ENCODE data around the gene ZNF808.
"Not testable (repeated sequence)": the region's sequence is repeated elsewhere in the genome, so short reads cannot be mapped to it uniquely, and the experiment has no call there.

ZNF808 gene

GRCh38 chr19:52535771-52536447 lies 8.4 kb downstream of the ZNF808 start:
- peak; percentile 82 to 91 for DNase-seq (ENCODE audit: low read depth in 2 of 2)

GRCh38 chr19:52536448-52536800 lies 9.0 kb downstream of the ZNF808 start:
- peak in 1 of 2 experiments; percentile 20 for DNase-seq (ENCODE audit: low read depth in 2 of 2)

GRCh38 chr19:52538815-52539214 lies 11.3 kb downstream of the ZNF808 start:
- not testable (repeated sequence) for DNase-seq (ENCODE audit: low read depth in 2 of 2)

GRCh38 chr19:52541176-52541575 lies 13.7 kb downstream of the ZNF808 start:
- not testable (repeated sequence) for DNase-seq (ENCODE audit: low read depth in 2 of 2)

GRCh38 chr19:52541608-52542007 lies 14.1 kb downstream of the ZNF808 start:
- DNase-seq (ENCODE audit: low read depth in 2 of 2) = no peak

- not testable (repeated sequence) for DNase-seq (ENCODE audit: low read depth in 2 of 2)
These were observed 15.1 kb downstream of the ZNF808 start for GRCh38 chr19:52542541-52542940.

GRCh38 chr19:52542984-52543664 lies 15.7 kb downstream of the ZNF808 start:
- no peak for DNase-seq (ENCODE audit: low read depth in 2 of 2)

GRCh38 chr19:52554216-52554971 lies 26.9 kb downstream of the ZNF808 start:
- DNase-seq (ENCODE audit: low read depth in 2 of 2) = no peak

- no peak for DNase-seq (ENCODE audit: low read depth in 2 of 2)
These were observed 29.9 kb downstream of the ZNF808 start for GRCh38 chr19:52557231-52557995.

GRCh38 chr19:52558732-52559445 lies 31.4 kb downstream of the ZNF808 start:
- DNase-seq (ENCODE audit: low read depth in 2 of 2) = not testable (repeated sequence)

GRCh38 chr19:52561611-52562010 lies 34.1 kb downstream of the ZNF808 start:
- not testable (repeated sequence) for DNase-seq (ENCODE audit: low read depth in 2 of 2)

GRCh38 chr19:52566121-52566520 lies 38.7 kb downstream of the ZNF808 start:
- DNase-seq (ENCODE audit: low read depth in 2 of 2) = no peak

- DNase-seq (ENCODE audit: low read depth in 2 of 2) = no peak
These were observed 39.1 kb downstream of the ZNF808 start for GRCh38 chr19:52566588-52566987.

GRCh38 chr19:52567921-52568320 lies 40.5 kb downstream of the ZNF808 start:
- no peak for DNase-seq (ENCODE audit: low read depth in 2 of 2)

- not testable (repeated sequence) for DNase-seq (ENCODE audit: low read depth in 2 of 2)
These were observed 42.2 kb downstream of the ZNF808 start for GRCh38 chr19:52569638-52569999.

- DNase-seq (ENCODE audit: low read depth in 2 of 2) = peak; percentile 84 to 89
These were observed 42.8 kb downstream of the ZNF808 start, which contains the start of gene ZNF701 for GRCh38 chr19:52570000-52570861. ZNF701 (plus strand) TSS chr19:52570287; CDS start chr19:52574148, 3,861 bp downstream.

GRCh38 chr19:52584736-52585440 lies 57.4 kb downstream of the ZNF808 start:
- no peak for DNase-seq (ENCODE audit: low read depth in 2 of 2)

GRCh38 chr19:52585604-52586003 lies 58.1 kb downstream of the ZNF808 start:
- DNase-seq (ENCODE audit: low read depth in 2 of 2) = no peak

GRCh38 chr19:52590728-52591127 lies 63.3 kb downstream of the ZNF808 start:
- DNase-seq (ENCODE audit: low read depth in 2 of 2) = no peak

GRCh38 chr19:52592301-52592700 lies 64.8 kb downstream of the ZNF808 start:
- DNase-seq (ENCODE audit: low read depth in 2 of 2) = no peak
